Vagina (tissue), 2 donors: ENCODE data around the gene FBXL17. TPM values are rescaled to one million over a fixed set of nuclear protein-coding genes. Genes with fewer than 3 reads are reported as not detected.

Source experiments
- DNase-seq, 2 donors: peaks; one replicate each; pipeline ENCODE4 v3.0.0-alpha.2; 2017; ENCODE audit errors: extremely low spot score in 2 of 2
- H3K27ac ChIP-seq: fragments of 200-600 bp; sonication (generic); one replicate; pipeline ENCODE4 v1.5.1; 2019
- H3K27me3 ChIP-seq: fragments of 200-600 bp; sonication (generic); one replicate; pipeline ENCODE4 v1.5.1; 2019
- H3K36me3 ChIP-seq, 2 donors: fragments of 200-600 bp; sonication (generic); one replicate each; pipeline ENCODE4 v1.5.1; 2017 to 2019
- H3K4me1 ChIP-seq: fragments of 200-600 bp; sonication (generic); one replicate; pipeline ENCODE4 v1.5.1; 2019
- H3K4me3 ChIP-seq, 2 donors: fragments of 200-600 bp; sonication (generic); 1 replicate in 1 of 2; 2 replicates in 1 of 2; pipeline ENCODE4 v1.5.1; 2016 to 2019
- H3K9me3 ChIP-seq: fragments of 200-600 bp; sonication (generic); one replicate; pipeline ENCODE4 v1.5.1; 2019
- CTCF ChIP-seq, 3 experiments: fragments of 450-650 bp in 2 of 3; fragments of 200-600 bp in 1 of 3; sonication (generic) in 1 of 3; IDR thresholded peaks; one replicate each; pipeline ENCODE4 v1.5.1; 2017 to 2019; ENCODE audit warnings: antibody characterized with exemption in 3 of 3, mild to moderate bottlenecking in 2 of 3, moderate library complexity in 2 of 3
- POLR2A ChIP-seq, 2 donors: fragments of 450-650 bp; IDR thresholded peaks; one replicate each; pipeline ENCODE4 v1.6.1; 2017; ENCODE audit warnings: antibody characterized with exemption in 2 of 2, mild to moderate bottlenecking in 2 of 2, moderate library complexity in 2 of 2
- POLR2AphosphoS5 ChIP-seq, 2 donors: sonication (generic); formaldehyde crosslinking; IDR thresholded peaks; one replicate each; pipeline ENCODE4 v1.9.0; 2017; ENCODE audit warnings: antibody characterized with exemption in 2 of 2, mild to moderate bottlenecking in 2 of 2, low read depth in 1 of 2; ENCODE audit not compliant: insufficient read depth in 1 of 2
- intact Hi-C: fragments of 100-400 bp; cut with DNase I; formaldehyde crosslinking; loops from one replicate; pipeline ENCODE4 v1.15.1; 2023
- total RNA-seq: library from RNA; depleted of rRNA; stranded (reverse); fragments of >200 nt; gene quantifications from one replicate; pipeline ENCODE4 v1.2.3, GENCODE V29; 2016

The FBXL17 gene
- total RNA-seq, 1 donor from 2014 or later = 15.0 TPM

- Histone ChIP-seq H3K4me3 (no peak overlapping the region), H3K27ac (no peak overlapping the region), H3K9me3 (no peaks in the 10 kb centered on the region), H3K4me1 (no peaks in the 10 kb centered on the region), H3K36me3 (peaks cover 0 to 13% of the 10 kb centered on the region in 2 donors), H3K27me3 (no peaks in the 10 kb centered on the region)
- TF ChIP-seq POLR2A (IDR thresholded peaks at IDR 0.05) (no peak), CTCF (IDR thresholded peaks at IDR 0.05) (no peak), POLR2AphosphoS5 (IDR thresholded peaks at IDR 0.05; ENCODE audit: insufficient read depth in 1 of 2, low read depth in 1 of 2) (no peak)
- no peak for DNase-seq
- intact Hi-C loops = no loop called here
Measured at GRCh38 chr5:107860044-107860443, 521.9 kb downstream of the FBXL17 start.

- no peak for TF ChIP-seq CTCF (IDR thresholded peaks at IDR 0.05)
- TF ChIP-seq POLR2A (IDR thresholded peaks at IDR 0.05) = no peak
- no peak for TF ChIP-seq POLR2AphosphoS5 (IDR thresholded peaks at IDR 0.05; ENCODE audit: insufficient read depth in 1 of 2, low read depth in 1 of 2)
- no peak overlapping the region for H3K27ac ChIP-seq
Measured at GRCh38 chr5:107858788-107859187, 523.1 kb downstream of the FBXL17 start.

GRCh38 chr5:107858324-107858723, 523.6 kb downstream of the FBXL17 start:
- TF ChIP-seq POLR2A (IDR thresholded peaks at IDR 0.05) = no peak
- Histone ChIP-seq H3K27me3 (no peaks in the 10 kb centered on the region), H3K27ac (no peak overlapping the region), H3K36me3 (peaks cover 0 to 13% of the 10 kb centered on the region in 2 donors), H3K9me3 (no peaks in the 10 kb centered on the region), H3K4me1 (no peaks in the 10 kb centered on the region), H3K4me3 (no peak overlapping the region)
- intact Hi-C loops = no loop called here
- DNase-seq = no peak

More at GRCh38 chr5:107858788-107859187, 523.1 kb downstream of the FBXL17 start:
- Histone ChIP-seq H3K4me3 (no peak overlapping the region), H3K4me1 (no peaks in the 10 kb centered on the region), H3K36me3 (peaks cover 0 to 13% of the 10 kb centered on the region in 2 donors), H3K27me3 (no peaks in the 10 kb centered on the region), H3K9me3 (no peaks in the 10 kb centered on the region)
- intact Hi-C loops = no loop called here
- no peak for DNase-seq

GRCh38 chr5:107857785-107858184, 524.1 kb downstream of the FBXL17 start:
- H3K9me3 ChIP-seq = no peaks in the 10 kb centered on the region
- H3K27ac ChIP-seq = no peak overlapping the region
- H3K4me1 ChIP-seq = no peaks in the 10 kb centered on the region
- H3K36me3 ChIP-seq = peaks cover 0 to 13% of the 10 kb centered on the region in 2 donors
- intact Hi-C loops = no loop called here
- DNase-seq = no peak
- no peak overlapping the region for H3K4me3 ChIP-seq
- TF ChIP-seq POLR2AphosphoS5 (IDR thresholded peaks at IDR 0.05; ENCODE audit: insufficient read depth in 1 of 2, low read depth in 1 of 2) = no peak
- TF ChIP-seq CTCF (IDR thresholded peaks at IDR 0.05) = no peak
- no peak for TF ChIP-seq POLR2A (IDR thresholded peaks at IDR 0.05)
- no peaks in the 10 kb centered on the region for H3K27me3 ChIP-seq

GRCh38 chr5:107855171-107855570, 526.7 kb downstream of the FBXL17 start:
- intact Hi-C loops = no loop called here
- Histone ChIP-seq H3K4me1 (no peaks in the 10 kb centered on the region), H3K27me3 (no peaks in the 10 kb centered on the region), H3K9me3 (no peaks in the 10 kb centered on the region), H3K27ac (no peak overlapping the region), H3K36me3 (no peaks in the 10 kb centered on the region), H3K4me3 (no peak overlapping the region)
- TF ChIP-seq CTCF (IDR thresholded peaks at IDR 0.05) (no peak), POLR2A (IDR thresholded peaks at IDR 0.05) (no peak), POLR2AphosphoS5 (IDR thresholded peaks at IDR 0.05; ENCODE audit: insufficient read depth in 1 of 2, low read depth in 1 of 2) (no peak)
- no peak for DNase-seq
